HL-60 (cell line): ENCODE results near the gene GMDS.
A peak's percentile ranks its signal among the peaks of the same experiment; 100 is the strongest.

Experiments
- CTCF ChIP-seq: IDR thresholded peaks from one replicate; pipeline ENCODE4 v1.5.1; 2011; ENCODE audit warnings: low read length, control low read depth, inconsistent platforms; ENCODE audit not compliant: insufficient read depth
- GABPA ChIP-seq: IDR thresholded peaks from 2 replicates; pipeline ENCODE4 v1.6.1; 2012; ENCODE audit warnings: low read depth
- POLR2AphosphoS5 ChIP-seq: IDR thresholded peaks from 2 replicates; pipeline ENCODE4 v1.6.1; 2012; ENCODE audit warnings: low read depth
- REST ChIP-seq: IDR thresholded peaks from 2 replicates; pipeline ENCODE4 v1.6.1; 2012; ENCODE audit warnings: low read depth; ENCODE audit not compliant: insufficient replicate concordance
- SPI1 ChIP-seq: IDR thresholded peaks from 2 replicates; pipeline ENCODE4 v1.6.1; 2012; ENCODE audit warnings: low read depth, mild to moderate bottlenecking, borderline replicate concordance

GRCh38 chr6:1596088-1596852 is 649.1 kb downstream of the GMDS start:
- TF ChIP-seq CTCF, result peak; percentile 77
- TF ChIP-seq GABPA, result no peak
- no peak for TF ChIP-seq SPI1
- TF ChIP-seq REST, result no peak
- TF ChIP-seq POLR2AphosphoS5, result no peak
